ENCODE measurements around the gene KIAA0232.

DNA sequence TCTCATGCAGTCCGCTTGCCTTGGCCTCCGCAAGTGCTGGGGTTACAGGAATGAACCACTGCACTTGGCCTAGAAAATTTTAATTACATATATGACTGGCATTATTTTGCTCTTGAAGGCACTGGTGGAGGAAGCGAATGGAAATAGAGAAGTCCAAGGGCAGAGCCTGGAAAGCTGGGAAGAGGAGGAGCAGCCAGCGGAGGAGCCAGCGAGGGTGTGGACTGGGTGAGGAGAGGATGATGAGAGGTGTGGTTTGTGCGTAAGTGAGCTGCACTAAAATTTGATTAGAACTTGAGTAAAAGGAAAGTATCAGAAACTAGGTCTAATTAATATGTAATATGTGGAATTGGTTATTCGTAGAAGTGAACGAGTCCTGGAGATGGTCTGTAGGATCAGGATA is 13.3 kb downstream of the KIAA0232 start:
- TF ChIP-seq EZH2phosphoT487 (IDR thresholded peaks at IDR 0.05; ENCODE audit: insufficient read depth, low read depth) (no peak), EZH2 (IDR thresholded peaks at IDR 0.05; ENCODE audit: insufficient read depth, poor library complexity, severe bottlenecking) (no peak)

Measured in GM23248 (cell line).